Liver (tissue), 9 donors: ENCODE results near the gene IGF2. TPM values are rescaled to one million over a fixed set of nuclear protein-coding genes. Genes with fewer than 3 reads are reported as not detected.

Source experiments
- DNase-seq: peaks from one replicate; pipeline ENCODE4 v3.0.0-alpha.2; 2017; ENCODE audit warnings: low spot score
- H3K27ac ChIP-seq, 2 donors: one replicate each; pipeline ENCODE4 v1.7.0; 2013; ENCODE audit warnings: inconsistent platforms in 2 of 2, low read length in 2 of 2, control low read depth in 1 of 2, low read depth in 1 of 2, mild to moderate bottlenecking in 1 of 2
- H3K27me3 ChIP-seq, 4 donors: one replicate each; pipeline versions ENCODE4 v1.6.1 to v1.7.0; 2013; ENCODE audit warnings: low read length in 3 of 4, inconsistent platforms in 1 of 4, mild to moderate bottlenecking in 1 of 4, moderate library complexity in 1 of 4; ENCODE audit not compliant: control insufficient read depth in 4 of 4, insufficient read depth in 4 of 4
- H3K36me3 ChIP-seq, 4 donors: one replicate each; pipeline versions ENCODE4 v1.6.1 to v1.7.0; 2013; ENCODE audit warnings: low read length in 3 of 4, mild to moderate bottlenecking in 3 of 4, low read depth in 1 of 4, moderate library complexity in 1 of 4; ENCODE audit not compliant: control insufficient read depth in 4 of 4, insufficient read depth in 3 of 4
- H3K4me1 ChIP-seq, 4 donors: one replicate each; pipeline versions ENCODE4 v1.6.1 to v1.7.0; 2013; ENCODE audit warnings: low read length in 3 of 4, mild to moderate bottlenecking in 3 of 4, moderate library complexity in 1 of 4; ENCODE audit not compliant: control insufficient read depth in 4 of 4, insufficient read depth in 4 of 4
- H3K4me3 ChIP-seq, 3 donors: one replicate each; pipeline versions ENCODE4 v1.6.1 to v1.7.0; 2013; ENCODE audit warnings: low read length in 3 of 3, control low read depth in 1 of 3, low read depth in 1 of 3, mild to moderate bottlenecking in 1 of 3
- H3K9ac ChIP-seq, 2 donors: one replicate each; pipeline ENCODE4 v1.7.0; 2013; ENCODE audit warnings: low read length in 2 of 2, mild to moderate bottlenecking in 2 of 2, moderate library complexity in 2 of 2, control low read depth in 1 of 2, low read depth in 1 of 2
- H3K9me3 ChIP-seq, 4 donors: one replicate each; pipeline versions ENCODE4 v1.6.1 to v1.7.0; 2013; ENCODE audit warnings: low read length in 3 of 4; ENCODE audit not compliant: control insufficient read depth in 4 of 4
- ATF3 ChIP-seq: IDR thresholded peaks from 2 replicates; pipeline ENCODE4 v1.6.1; 2016; ENCODE audit warnings: antibody characterized with exemption
- CTCF ChIP-seq: fragments of 150-350 bp; IDR thresholded peaks from 2 replicates; pipeline ENCODE4 v1.5.1; 2017; ENCODE audit warnings: improper control_type of control experiment, low read depth, low read length; ENCODE audit not compliant: missing input control
- EGR1 ChIP-seq, 2 donors: IDR thresholded peaks; 2 replicates each; pipeline ENCODE4 v1.6.1; 2016 to 2018; ENCODE audit warnings: antibody characterized with exemption in 2 of 2, low read depth in 2 of 2
- FOXA1 ChIP-seq: IDR thresholded peaks from 2 replicates; pipeline ENCODE4 v1.6.1; 2016; ENCODE audit warnings: antibody characterized with exemption
- FOXA2 ChIP-seq: IDR thresholded peaks from 2 replicates; pipeline ENCODE4 v1.6.1; 2016; ENCODE audit warnings: antibody characterized with exemption
- GABPA ChIP-seq, 2 donors: IDR thresholded peaks in 1 of 2; conservative IDR thresholded peaks in 1 of 2; 2 replicates each; pipeline ENCODE4 v1.6.1; 2016; ENCODE audit warnings: antibody characterized with exemption in 2 of 2, mild to moderate bottlenecking in 1 of 2, moderate library complexity in 1 of 2
- HNF4A ChIP-seq, 2 donors: conservative IDR thresholded peaks; 2 replicates each; pipeline ENCODE4 v1.6.1; 2016; ENCODE audit warnings: antibody characterized with exemption in 2 of 2, mild to moderate bottlenecking in 2 of 2
- HNF4G ChIP-seq: IDR thresholded peaks from 2 replicates; pipeline ENCODE4 v1.6.1; 2016; ENCODE audit warnings: antibody characterized with exemption
- JUND ChIP-seq, 2 donors: IDR thresholded peaks; 2 replicates each; pipeline ENCODE4 v1.6.1; 2016; ENCODE audit warnings: antibody characterized with exemption in 2 of 2
- MAX ChIP-seq: IDR thresholded peaks from 2 replicates; pipeline ENCODE4 v1.6.1; 2016; ENCODE audit warnings: antibody characterized with exemption
- NR2F2 ChIP-seq: IDR thresholded peaks from 2 replicates; pipeline ENCODE4 v1.6.1; 2016; ENCODE audit warnings: antibody characterized with exemption
- RAD21 ChIP-seq, 2 donors: IDR thresholded peaks; 2 replicates each; pipeline ENCODE4 v1.6.1; 2016; ENCODE audit warnings: antibody characterized with exemption in 2 of 2, mild to moderate bottlenecking in 2 of 2
- REST ChIP-seq: IDR thresholded peaks from 2 replicates; pipeline ENCODE4 v1.6.1; 2016; ENCODE audit warnings: antibody characterized with exemption, mild to moderate bottlenecking
- RXRA ChIP-seq, 2 donors: IDR thresholded peaks; 2 replicates each; pipeline ENCODE4 v1.6.1; 2017 to 2018; ENCODE audit warnings: antibody characterized with exemption in 2 of 2, mild to moderate bottlenecking in 1 of 2
- SP1 ChIP-seq: IDR thresholded peaks from 2 replicates; pipeline ENCODE4 v1.6.1; 2018; ENCODE audit warnings: antibody characterized with exemption, mild to moderate bottlenecking
- TAF1 ChIP-seq: conservative IDR thresholded peaks from 2 replicates; pipeline ENCODE4 v1.6.1; 2016; ENCODE audit warnings: antibody characterized with exemption, mild to moderate bottlenecking
- YY1 ChIP-seq: IDR thresholded peaks from 2 replicates; pipeline ENCODE4 v1.6.1; 2016; ENCODE audit warnings: antibody characterized with exemption, mild to moderate bottlenecking
- ZBTB33 ChIP-seq: IDR thresholded peaks from 2 replicates; pipeline ENCODE4 v1.6.1; 2016; ENCODE audit warnings: antibody characterized with exemption
- WGBS: extraction: QIAGEN DNeasy Blood & Tissue Kit; methylation state at CpG from one replicate; pipeline ENCODE4 v1.1.7; 2013; 5-methylcytosine and 5-hydroxymethylcytosine counted together
- polyA plus RNA-seq, 2 donors: library from polyadenylated mRNA; stranded (reverse) in 1 of 2; unstranded in 1 of 2; fragments of 200-250 nt in 1 of 2; fragments of >200 nt in 1 of 2; fragmentation: Nextera tagmentation in 1 of 2; extraction: Ambion mirVana in 1 of 2; gene quantifications; one replicate each; pipeline versions ENCODE4 v1.2.1 to v1.2.3, GENCODE V29; 2013 to 2015
- total RNA-seq, 2 donors: library from RNA; depleted of rRNA; stranded (reverse); fragments of >200 nt; gene quantifications; one replicate each; pipeline ENCODE4 v1.2.3, GENCODE V29; 2014
- donor health status: healthy.
- donor health status: healthy.
- donor health status: healthy.
- donor health status: healthy.
- donor health status: healthy.

Gene IGF2
- total and polyA plus RNA-seq, 4 donors = 70.5 to 1,440 (median 192) TPM

- Histone ChIP-seq H3K4me3 (no peak overlapping the region), H3K36me3 (no peaks in the 10 kb centered on the region), H3K27me3 (no peaks in the 10 kb centered on the region), H3K4me1 (peaks cover 0 to 43% (median 19%) of the 10 kb centered on the region in 4 donors), H3K27ac (no peak overlapping the region), H3K9me3 (no peaks in the 10 kb centered on the region), H3K9ac (no peak overlapping the region)
- TF ChIP-seq YY1 (no peak), CTCF (no peak), HNF4G (no peak), ZBTB33 (no peak), HNF4A (conservative IDR thresholded peaks at IDR 0.05) (no peak), ATF3 (no peak), EGR1 (IDR thresholded peaks at IDR 0.05; ENCODE audit: low read depth in 2 of 2) (no peak), FOXA1 (no peak), FOXA2 (no peak), REST (no peak), RXRA (IDR thresholded peaks at IDR 0.05) (no peak), JUND (IDR thresholded peaks at IDR 0.05) (no peak), RAD21 (IDR thresholded peaks at IDR 0.05) (no peak), MAX (no peak), TAF1 (no peak), GABPA (IDR thresholded peaks at IDR 0.05 in 1 of 2, conservative IDR thresholded peaks at IDR 0.05 in 1 of 2) (no peak), SP1 (no peak), NR2F2 (no peak)
- DNase-seq = no peak
- WGBS = 70% methylated on average over 45 of the region's 45 CpGs
Measured at GRCh38 chr11:2169626-2170570, 30.7 kb upstream of the IGF2 start.
